ENCODE measurements around the gene RNF207.

The RNF207 gene

GRCh38 chr1:6166655-6167390 lies 39.1 kb upstream of the RNF207 start:
- no peaks in the 10 kb centered on the region for H3K9me3 ChIP-seq (ENCODE audit: insufficient read depth, low read depth, low read length)
- H3K27me3 ChIP-seq (ENCODE audit: insufficient read depth, low read length) = no peaks in the 10 kb centered on the region; the same call in 1 of the 2 replicates
- H3K27ac ChIP-seq (ENCODE audit: low read length) = no peak overlapping the region
- no peak overlapping the region for H3K4me3 ChIP-seq (ENCODE audit: low read length)
- H3K4me1 ChIP-seq (ENCODE audit: insufficient read depth, low read length) = no peaks in the 10 kb centered on the region
- H3K9ac ChIP-seq (ENCODE audit: low read depth, low read length) = no peak overlapping the region
- H3K36me3 ChIP-seq (ENCODE audit: insufficient read depth, low read depth, low read length) = no peaks in the 10 kb centered on the region

- H3K9me3 ChIP-seq (ENCODE audit: insufficient read depth, low read depth, low read length) = no peaks in the 10 kb centered on the region
- H3K27me3 ChIP-seq (ENCODE audit: insufficient read depth, low read length) = no peaks in the 10 kb centered on the region; the same call in 1 of the 2 replicates
- H3K4me3 ChIP-seq (ENCODE audit: low read length) = no peak overlapping the region
- no peak overlapping the region for H3K9ac ChIP-seq (ENCODE audit: low read depth, low read length)
- no peaks in the 10 kb centered on the region for H3K36me3 ChIP-seq (ENCODE audit: insufficient read depth, low read depth, low read length)
- H3K4me1 ChIP-seq (ENCODE audit: insufficient read depth, low read length) = no peaks in the 10 kb centered on the region
- no peak overlapping the region for H3K27ac ChIP-seq (ENCODE audit: low read length)
Observed at GRCh38 chr1:6167391-6168303, 38.3 kb upstream of the RNF207 start.

GRCh38 chr1:6168947-6169586 lies 36.9 kb upstream of the RNF207 start:
- H3K9me3 ChIP-seq (ENCODE audit: insufficient read depth, low read depth, low read length) = no peaks in the 10 kb centered on the region

GRCh38 chr1:6170116-6170741 lies 35.7 kb upstream of the RNF207 start:
- Histone ChIP-seq H3K27ac (ENCODE audit: low read length) (no peak overlapping the region), H3K4me3 (ENCODE audit: low read length) (no peak overlapping the region), H3K36me3 (ENCODE audit: insufficient read depth, low read depth, low read length) (no peaks in the 10 kb centered on the region), H3K9ac (ENCODE audit: low read depth, low read length) (no peak overlapping the region), H3K4me1 (ENCODE audit: insufficient read depth, low read length) (no peaks in the 10 kb centered on the region), H3K9me3 (ENCODE audit: insufficient read depth, low read depth, low read length) (no peaks in the 10 kb centered on the region; the same call in 1 of the 2 replicates), H3K27me3 (ENCODE audit: insufficient read depth, low read length) (peaks cover under 1% of the 10 kb centered on the region)

More at GRCh38 chr1:6168947-6169586, 36.9 kb upstream of the RNF207 start:
- Histone ChIP-seq H3K27ac (ENCODE audit: low read length) (no peak overlapping the region), H3K4me1 (ENCODE audit: insufficient read depth, low read length) (no peaks in the 10 kb centered on the region), H3K27me3 (ENCODE audit: insufficient read depth, low read length) (no peaks in the 10 kb centered on the region; the same call in 1 of the 2 replicates), H3K36me3 (ENCODE audit: insufficient read depth, low read depth, low read length) (no peaks in the 10 kb centered on the region), H3K9ac (ENCODE audit: low read depth, low read length) (no peak overlapping the region), H3K4me3 (ENCODE audit: low read length) (no peak overlapping the region)

GRCh38 chr1:6170742-6171201 lies 35.1 kb upstream of the RNF207 start:
- Histone ChIP-seq H3K27ac (ENCODE audit: low read length) (no peak overlapping the region), H3K4me3 (ENCODE audit: low read length) (no peak overlapping the region), H3K36me3 (ENCODE audit: insufficient read depth, low read depth, low read length) (no peaks in the 10 kb centered on the region), H3K27me3 (ENCODE audit: insufficient read depth, low read length) (peaks cover 6% of the 10 kb centered on the region), H3K4me1 (ENCODE audit: insufficient read depth, low read length) (no peaks in the 10 kb centered on the region), H3K9me3 (ENCODE audit: insufficient read depth, low read depth, low read length) (no peaks in the 10 kb centered on the region; the same call in none of the 2 replicates), H3K9ac (ENCODE audit: low read depth, low read length) (no peak overlapping the region)

GRCh38 chr1:6171548-6172124 lies 34.3 kb upstream of the RNF207 start:
- Histone ChIP-seq H3K9ac (ENCODE audit: low read depth, low read length) (no peak overlapping the region), H3K27ac (ENCODE audit: low read length) (no peak overlapping the region), H3K4me3 (ENCODE audit: low read length) (no peak overlapping the region), H3K27me3 (ENCODE audit: insufficient read depth, low read length) (peaks cover 14% of the 10 kb centered on the region), H3K36me3 (ENCODE audit: insufficient read depth, low read depth, low read length) (no peaks in the 10 kb centered on the region), H3K4me1 (ENCODE audit: insufficient read depth, low read length) (no peaks in the 10 kb centered on the region), H3K9me3 (ENCODE audit: insufficient read depth, low read depth, low read length) (no peaks in the 10 kb centered on the region; the same call in none of the 2 replicates)

- Histone ChIP-seq H3K4me3 (ENCODE audit: low read length) (no peak overlapping the region), H3K4me1 (ENCODE audit: insufficient read depth, low read length) (no peaks in the 10 kb centered on the region), H3K27me3 (ENCODE audit: insufficient read depth, low read length) (peaks cover 23% of the 10 kb centered on the region), H3K27ac (ENCODE audit: low read length) (no peak overlapping the region), H3K9ac (ENCODE audit: low read depth, low read length) (no peak overlapping the region), H3K36me3 (ENCODE audit: insufficient read depth, low read depth, low read length) (no peaks in the 10 kb centered on the region), H3K9me3 (ENCODE audit: insufficient read depth, low read depth, low read length) (no peaks in the 10 kb centered on the region; the same call in none of the 2 replicates)
Observed at GRCh38 chr1:6172549-6172948, 33.4 kb upstream of the RNF207 start.

- Histone ChIP-seq H3K36me3 (ENCODE audit: insufficient read depth, low read depth, low read length) (no peaks in the 10 kb centered on the region), H3K4me1 (ENCODE audit: insufficient read depth, low read length) (no peaks in the 10 kb centered on the region), H3K27me3 (ENCODE audit: insufficient read depth, low read length) (peaks cover 43% of the 10 kb centered on the region), H3K9ac (ENCODE audit: low read depth, low read length) (no peak overlapping the region), H3K9me3 (ENCODE audit: insufficient read depth, low read depth, low read length) (no peaks in the 10 kb centered on the region; the same call in none of the 2 replicates), H3K27ac (ENCODE audit: low read length) (no peak overlapping the region), H3K4me3 (ENCODE audit: low read length) (no peak overlapping the region)
Observed at GRCh38 chr1:6174621-6175410, 31.1 kb upstream of the RNF207 start.

GRCh38 chr1:6175411-6175828 lies 30.5 kb upstream of the RNF207 start:
- no peaks in the 10 kb centered on the region; the same call in none of the 2 replicates for H3K9me3 ChIP-seq (ENCODE audit: insufficient read depth, low read depth, low read length)
- peaks cover 49% of the 10 kb centered on the region for H3K27me3 ChIP-seq (ENCODE audit: insufficient read depth, low read length)
- no peak overlapping the region for H3K4me3 ChIP-seq (ENCODE audit: low read length)

GRCh38 chr1:6176779-6177178 lies 29.1 kb upstream of the RNF207 start:
- Histone ChIP-seq H3K9me3 (ENCODE audit: insufficient read depth, low read depth, low read length) (no peaks in the 10 kb centered on the region; the same call in none of the 2 replicates), H3K4me3 (ENCODE audit: low read length) (no peak overlapping the region), H3K27me3 (ENCODE audit: insufficient read depth, low read length) (peaks cover 63% of the 10 kb centered on the region), H3K4me1 (ENCODE audit: insufficient read depth, low read length) (peaks cover 3% of the 10 kb centered on the region; the same call in 1 of the 2 replicates), H3K36me3 (ENCODE audit: insufficient read depth, low read depth, low read length) (no peaks in the 10 kb centered on the region), H3K9ac (ENCODE audit: low read depth, low read length) (no peak overlapping the region), H3K27ac (ENCODE audit: low read length) (no peak overlapping the region)

More at GRCh38 chr1:6175411-6175828, 30.5 kb upstream of the RNF207 start:
- Histone ChIP-seq H3K27ac (ENCODE audit: low read length) (no peak overlapping the region), H3K4me1 (ENCODE audit: insufficient read depth, low read length) (no peaks in the 10 kb centered on the region), H3K9ac (ENCODE audit: low read depth, low read length) (no peak overlapping the region), H3K36me3 (ENCODE audit: insufficient read depth, low read depth, low read length) (no peaks in the 10 kb centered on the region)
